ENCODE measurements around the gene PRDM1.
A peak's percentile ranks its signal among the peaks of the same experiment; 100 is the strongest.

The PRDM1 gene

GRCh38 chr6:106084106-106084988 lies 1.8 kb upstream of the PRDM1 start (continued):
- TF ChIP-seq HIC1 (tag by site-specific recombination; IDR thresholded peaks at IDR 0.05), result no peak
- no peak for TF ChIP-seq PRDM1 (tag by site-specific recombination; IDR thresholded peaks at IDR 0.05)
- TF ChIP-seq ZNF747 (tag by site-specific recombination; IDR thresholded peaks at IDR 0.05), result no peak
- TF ChIP-seq ZNF777 (tag by site-specific recombination; IDR thresholded peaks at IDR 0.05; ENCODE audit: borderline replicate concordance), result no peak
- peak; percentile 37 for TF ChIP-seq SETDB1 (IDR thresholded peaks at IDR 0.05; ENCODE audit: insufficient read length, low read length)
- TF ChIP-seq ZNF26 (tag by site-specific recombination; IDR thresholded peaks at IDR 0.05), result no peak
- TF ChIP-seq, protein P1, sequence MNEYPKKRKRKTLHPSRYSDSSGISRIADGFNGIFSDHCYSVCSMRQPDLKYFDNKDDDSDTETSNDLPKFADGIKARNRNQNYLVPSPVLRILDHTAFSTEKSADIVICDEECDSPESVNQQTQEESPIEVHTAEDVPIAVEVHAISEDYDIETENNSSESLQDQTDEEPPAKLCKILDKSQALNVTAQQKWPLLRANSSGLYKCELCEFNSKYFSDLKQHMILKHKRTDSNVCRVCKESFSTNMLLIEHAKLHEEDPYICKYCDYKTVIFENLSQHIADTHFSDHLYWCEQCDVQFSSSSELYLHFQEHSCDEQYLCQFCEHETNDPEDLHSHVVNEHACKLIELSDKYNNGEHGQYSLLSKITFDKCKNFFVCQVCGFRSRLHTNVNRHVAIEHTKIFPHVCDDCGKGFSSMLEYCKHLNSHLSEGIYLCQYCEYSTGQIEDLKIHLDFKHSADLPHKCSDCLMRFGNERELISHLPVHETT (tag by site-specific recombination; IDR thresholded peaks at IDR 0.05), result no peak
- TF ChIP-seq, protein P2, sequence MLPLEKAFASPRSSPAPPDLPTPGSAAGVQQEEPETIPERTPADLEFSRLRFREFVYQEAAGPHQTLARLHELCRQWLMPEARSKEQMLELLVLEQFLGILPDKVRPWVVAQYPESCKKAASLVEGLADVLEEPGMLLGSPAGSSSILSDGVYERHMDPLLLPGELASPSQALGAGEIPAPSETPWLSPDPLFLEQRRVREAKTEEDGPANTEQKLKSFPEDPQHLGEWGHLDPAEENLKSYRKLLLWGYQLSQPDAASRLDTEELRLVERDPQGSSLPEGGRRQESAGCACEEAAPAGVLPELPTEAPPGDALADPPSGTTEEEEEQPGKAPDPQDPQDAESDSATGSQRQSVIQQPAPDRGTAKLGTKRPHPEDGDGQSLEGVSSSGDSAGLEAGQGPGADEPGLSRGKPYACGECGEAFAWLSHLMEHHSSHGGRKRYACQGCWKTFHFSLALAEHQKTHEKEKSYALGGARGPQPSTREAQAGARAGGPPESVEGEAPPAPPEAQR (tag by site-specific recombination; IDR thresholded peaks at IDR 0.05), result no peak
- TF ChIP-seq ZNF449 (tag by site-specific recombination; IDR thresholded peaks at IDR 0.05), result 0 out of 2 replicates have a peak, but pooled peaks have one; percentile 43
- TF ChIP-seq BCL11A (tag by site-specific recombination; IDR thresholded peaks at IDR 0.05; ENCODE audit: low read depth), result no peak
- no peak for TF ChIP-seq ZNF610 (tag by site-specific recombination; IDR thresholded peaks at IDR 0.05; ENCODE audit: borderline replicate concordance)
- no peak for TF ChIP-seq ZNF555 (tag by site-specific recombination; conservative IDR thresholded peaks at IDR 0.05)
- TF ChIP-seq, protein P3, sequence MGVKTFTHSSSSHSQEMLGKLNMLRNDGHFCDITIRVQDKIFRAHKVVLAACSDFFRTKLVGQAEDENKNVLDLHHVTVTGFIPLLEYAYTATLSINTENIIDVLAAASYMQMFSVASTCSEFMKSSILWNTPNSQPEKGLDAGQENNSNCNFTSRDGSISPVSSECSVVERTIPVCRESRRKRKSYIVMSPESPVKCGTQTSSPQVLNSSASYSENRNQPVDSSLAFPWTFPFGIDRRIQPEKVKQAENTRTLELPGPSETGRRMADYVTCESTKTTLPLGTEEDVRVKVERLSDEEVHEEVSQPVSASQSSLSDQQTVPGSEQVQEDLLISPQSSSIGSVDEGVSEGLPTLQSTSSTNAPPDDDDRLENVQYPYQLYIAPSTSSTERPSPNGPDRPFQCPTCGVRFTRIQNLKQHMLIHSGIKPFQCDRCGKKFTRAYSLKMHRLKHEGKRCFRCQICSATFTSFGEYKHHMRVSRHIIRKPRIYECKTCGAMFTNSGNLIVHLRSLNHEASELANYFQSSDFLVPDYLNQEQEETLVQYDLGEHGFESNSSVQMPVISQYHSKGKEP (tag by site-specific recombination; IDR thresholded peaks at IDR 0.05), result peak; percentile 69; the same call in 1 of the 2 replicates
- no peak for TF ChIP-seq ZNF239 (tag by site-specific recombination; IDR thresholded peaks at IDR 0.05)
- no peak for TF ChIP-seq ZNF76 (tag by site-specific recombination; IDR thresholded peaks at IDR 0.05; ENCODE audit: borderline replicate concordance, low read depth)
- peak; percentile 80 for TF ChIP-seq SP7 (tag by site-specific recombination; IDR thresholded peaks at IDR 0.05)
- TF ChIP-seq FEZF1 (tag by site-specific recombination; IDR thresholded peaks at IDR 0.05), result 0 out of 2 replicates have a peak, but pooled peaks have one; percentile 5
- 0 out of 2 replicates have a peak, but pooled peaks have one; percentile 29 for TF ChIP-seq ZNF518A (tag by site-specific recombination; conservative IDR thresholded peaks at IDR 0.05; ENCODE audit: low read depth)
- TF ChIP-seq, protein P4, sequence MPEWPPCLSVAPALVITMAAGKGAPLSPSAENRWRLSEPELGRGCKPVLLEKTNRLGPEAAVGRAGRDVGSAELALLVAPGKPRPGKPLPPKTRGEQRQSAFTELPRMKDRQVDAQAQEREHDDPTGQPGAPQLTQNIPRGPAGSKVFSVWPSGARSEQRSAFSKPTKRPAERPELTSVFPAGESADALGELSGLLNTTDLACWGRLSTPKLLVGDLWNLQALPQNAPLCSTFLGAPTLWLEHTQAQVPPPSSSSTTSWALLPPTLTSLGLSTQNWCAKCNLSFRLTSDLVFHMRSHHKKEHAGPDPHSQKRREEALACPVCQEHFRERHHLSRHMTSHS (tag by site-specific recombination; IDR thresholded peaks at IDR 0.05), result no peak
- TF ChIP-seq OVOL3 (tag by site-specific recombination; IDR thresholded peaks at IDR 0.05), result no peak
- TF ChIP-seq ZBTB17 (tag by site-specific recombination; IDR thresholded peaks at IDR 0.05), result peak; percentile 60; the same call in 1 of the 2 replicates
